ENCODE measurements around the gene SLC9A9.

GRCh38 chr3:143396790-143397189 lies 451.5 kb downstream of the SLC9A9 start:
- no peak for TF ChIP-seq CTCF (IDR thresholded peaks at IDR 0.05; ENCODE audit: low read length)
- TF ChIP-seq EZH2phosphoT487 (IDR thresholded peaks at IDR 0.05; ENCODE audit: low read length) = no peak
- no peak for TF ChIP-seq EZH2 (optimal IDR thresholded peaks at IDR 0.05; ENCODE audit: low read depth, low read length)
